IPS-20b (cell line): Measurements from ENCODE around the gene STXBP6.

ENCODE experiments used
- H3K27ac ChIP-seq: one replicate; pipeline ENCODE4 v1.5.1; 2013; ENCODE audit warnings: low read length
- H3K27me3 ChIP-seq: 2 replicates; pipeline ENCODE4 v1.6.1; 2013; ENCODE audit warnings: mild to moderate bottlenecking, low read length, inconsistent platforms; ENCODE audit not compliant: insufficient read depth
- H3K36me3 ChIP-seq: 2 replicates; pipeline ENCODE4 v1.6.1; 2013; ENCODE audit warnings: low read depth, mild to moderate bottlenecking, inconsistent platforms, low read length, moderate library complexity; ENCODE audit not compliant: insufficient read depth
- H3K4me1 ChIP-seq: 2 replicates; pipeline ENCODE4 v1.6.1; 2013; ENCODE audit warnings: mild to moderate bottlenecking, control low read depth, inconsistent platforms, low read length, moderate library complexity; ENCODE audit not compliant: insufficient read depth
- H3K4me3 ChIP-seq: 2 replicates; pipeline ENCODE4 v1.5.1; 2013; ENCODE audit warnings: mild to moderate bottlenecking, low read length, inconsistent platforms
- H3K9ac ChIP-seq: 2 replicates; pipeline ENCODE4 v1.6.1; 2013; ENCODE audit warnings: low read depth, mild to moderate bottlenecking, inconsistent platforms, low read length, moderate library complexity
- H3K9me3 ChIP-seq: 2 replicates; pipeline ENCODE4 v1.6.1; 2013; ENCODE audit warnings: mild to moderate bottlenecking, low read depth, low read length, inconsistent platforms; ENCODE audit not compliant: insufficient read depth

The STXBP6 gene

GRCh38 chr14:24904533-24904932 lies 145.4 kb downstream of the STXBP6 start:
- no peak overlapping the region for H3K9ac ChIP-seq

GRCh38 chr14:24903337-24903736 lies 146.6 kb downstream of the STXBP6 start:
- H3K36me3 ChIP-seq, result no peaks in the 10 kb centered on the region
- no peaks in the 10 kb centered on the region for H3K9me3 ChIP-seq
- no peaks in the 10 kb centered on the region for H3K4me1 ChIP-seq
- no peak overlapping the region for H3K27ac ChIP-seq
- H3K27me3 ChIP-seq, result no peaks in the 10 kb centered on the region
- H3K4me3 ChIP-seq, result no peak overlapping the region
- no peak overlapping the region for H3K9ac ChIP-seq

More at GRCh38 chr14:24904533-24904932, 145.4 kb downstream of the STXBP6 start:
- Histone ChIP-seq H3K4me1 (no peaks in the 10 kb centered on the region), H3K27me3 (no peaks in the 10 kb centered on the region), H3K27ac (no peak overlapping the region), H3K36me3 (no peaks in the 10 kb centered on the region), H3K4me3 (no peak overlapping the region), H3K9me3 (no peaks in the 10 kb centered on the region)

GRCh38 chr14:24900269-24901100 lies 149.5 kb downstream of the STXBP6 start:
- no peaks in the 10 kb centered on the region for H3K27me3 ChIP-seq
- H3K4me1 ChIP-seq, result no peaks in the 10 kb centered on the region
- H3K36me3 ChIP-seq, result no peaks in the 10 kb centered on the region
- H3K9me3 ChIP-seq, result no peaks in the 10 kb centered on the region
- H3K27ac ChIP-seq, result no peak overlapping the region
- no peak overlapping the region for H3K9ac ChIP-seq
- no peak overlapping the region for H3K4me3 ChIP-seq

- Histone ChIP-seq H3K27ac (no peak overlapping the region), H3K36me3 (no peaks in the 10 kb centered on the region), H3K9ac (no peak overlapping the region), H3K4me1 (0 out of 2 replicates have a peak, but pooled peaks cover 2% of the 10 kb centered on the region), H3K4me3 (no peak overlapping the region), H3K9me3 (no peaks in the 10 kb centered on the region), H3K27me3 (no peaks in the 10 kb centered on the region)
Measured at GRCh38 chr14:24897793-24898192, 152.2 kb downstream of the STXBP6 start.

GRCh38 chr14:24895622-24896021 lies 154.3 kb downstream of the STXBP6 start:
- Histone ChIP-seq H3K9ac (no peak overlapping the region), H3K4me3 (no peak overlapping the region), H3K4me1 (0 out of 2 replicates have a peak, but pooled peaks cover 2% of the 10 kb centered on the region), H3K9me3 (no peaks in the 10 kb centered on the region), H3K27me3 (no peaks in the 10 kb centered on the region), H3K27ac (no peak overlapping the region), H3K36me3 (no peaks in the 10 kb centered on the region)

GRCh38 chr14:24895243-24895583 lies 154.7 kb downstream of the STXBP6 start:
- no peaks in the 10 kb centered on the region for H3K9me3 ChIP-seq
- no peak overlapping the region for H3K9ac ChIP-seq
- no peaks in the 10 kb centered on the region for H3K27me3 ChIP-seq
- H3K27ac ChIP-seq, result no peak overlapping the region
- H3K4me1 ChIP-seq, result 0 out of 2 replicates have a peak, but pooled peaks cover 2% of the 10 kb centered on the region
- H3K4me3 ChIP-seq, result no peak overlapping the region
- no peaks in the 10 kb centered on the region for H3K36me3 ChIP-seq

GRCh38 chr14:24894583-24895242 lies 155.2 kb downstream of the STXBP6 start:
- Histone ChIP-seq H3K9ac (no peak overlapping the region), H3K27ac (no peak overlapping the region), H3K9me3 (no peaks in the 10 kb centered on the region), H3K4me1 (0 out of 2 replicates have a peak, but pooled peaks cover 2% of the 10 kb centered on the region), H3K4me3 (no peak overlapping the region), H3K27me3 (no peaks in the 10 kb centered on the region), H3K36me3 (no peaks in the 10 kb centered on the region)

GRCh38 chr14:24892497-24893051 lies 157.4 kb downstream of the STXBP6 start:
- Histone ChIP-seq H3K4me1 (0 out of 2 replicates have a peak, but pooled peaks cover 2% of the 10 kb centered on the region), H3K36me3 (no peaks in the 10 kb centered on the region), H3K9ac (no peak overlapping the region), H3K27ac (no peak overlapping the region), H3K4me3 (no peak overlapping the region), H3K27me3 (no peaks in the 10 kb centered on the region), H3K9me3 (no peaks in the 10 kb centered on the region)

GRCh38 chr14:24891987-24892496 lies 157.9 kb downstream of the STXBP6 start:
- Histone ChIP-seq H3K36me3 (no peaks in the 10 kb centered on the region), H3K4me3 (no peak overlapping the region), H3K9me3 (no peaks in the 10 kb centered on the region), H3K27me3 (no peaks in the 10 kb centered on the region), H3K9ac (no peak overlapping the region), H3K4me1 (0 out of 2 replicates have a peak, but pooled peaks cover 2% of the 10 kb centered on the region), H3K27ac (no peak overlapping the region)

GRCh38 chr14:24890716-24891115 lies 159.2 kb downstream of the STXBP6 start:
- Histone ChIP-seq H3K9ac (no peak overlapping the region), H3K4me3 (no peak overlapping the region), H3K27ac (no peak overlapping the region), H3K9me3 (no peaks in the 10 kb centered on the region), H3K36me3 (no peaks in the 10 kb centered on the region), H3K27me3 (no peaks in the 10 kb centered on the region), H3K4me1 (0 out of 2 replicates have a peak, but pooled peaks cover 2% of the 10 kb centered on the region)

GRCh38 chr14:24889843-24890242 lies 160.1 kb downstream of the STXBP6 start:
- H3K27me3 ChIP-seq, result no peaks in the 10 kb centered on the region
- no peak overlapping the region for H3K9ac ChIP-seq
- H3K9me3 ChIP-seq, result no peaks in the 10 kb centered on the region
- no peaks in the 10 kb centered on the region for H3K4me1 ChIP-seq
- H3K27ac ChIP-seq, result no peak overlapping the region
- H3K4me3 ChIP-seq, result no peak overlapping the region
- H3K36me3 ChIP-seq, result no peaks in the 10 kb centered on the region
